ENCODE results near the gene ACTG1.
A peak's percentile ranks its signal among the peaks of the same experiment; 100 is the strongest.

ACTG1 gene

DNA sequence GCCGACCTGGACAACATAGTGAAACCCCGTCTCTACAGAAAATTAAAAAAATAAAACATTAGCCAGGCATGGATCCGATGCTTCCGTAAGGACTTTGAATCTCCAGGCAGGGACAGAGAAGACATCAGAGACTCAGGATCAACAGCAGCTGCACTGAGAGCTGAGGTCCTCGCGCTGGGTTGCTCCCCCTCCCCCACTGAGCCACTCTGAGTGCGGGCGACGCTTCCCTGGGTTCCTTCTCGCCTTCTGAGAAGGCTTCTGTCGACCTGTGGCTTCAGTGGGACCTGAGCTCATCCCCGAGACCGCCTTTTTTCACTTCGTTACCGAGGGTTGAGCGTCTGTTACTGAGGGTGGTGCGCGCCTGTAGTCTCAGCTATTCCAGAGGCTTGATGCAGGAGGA is 20.4 kb downstream of the ACTG1 start:
- Mint-ChIP-seq H3K4me3 (no peak overlapping the region), H3K27ac (no peak overlapping the region), H3K27me3 (peaks cover 19% of the 10 kb centered on the region), H3K9me3 (no peaks in the 10 kb centered on the region), H3K4me1 (peaks cover 8% of the 10 kb centered on the region), H3K36me3 (no peaks in the 10 kb centered on the region)
- no peak for DNase-seq (ENCODE audit: low spot score in 2 of 2)
- no peak for ATAC-seq (ENCODE audit: low read depth)

DNA sequence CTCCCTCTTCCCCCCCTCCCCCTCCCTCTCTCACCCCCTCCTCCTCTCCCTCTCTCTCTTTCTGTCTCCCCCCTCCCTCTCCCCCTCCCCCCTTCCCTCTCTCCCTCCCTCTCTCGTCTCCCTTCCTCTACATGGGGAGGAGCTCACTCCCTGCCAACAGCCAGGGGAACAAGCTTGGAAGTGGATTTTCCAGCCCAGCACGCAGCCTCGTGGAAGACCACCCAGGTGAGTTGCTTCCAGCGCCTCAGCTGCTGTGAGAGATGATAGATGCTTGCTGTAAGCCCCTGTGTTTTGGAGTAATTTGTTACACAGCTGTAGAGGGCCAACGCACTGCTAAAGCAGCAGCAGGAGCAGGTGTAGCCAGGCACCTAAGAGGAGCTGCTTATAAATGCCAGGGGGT is 20.8 kb downstream of the ACTG1 start:
- ATAC-seq (ENCODE audit: low read depth) = no peak
- no peak for DNase-seq (ENCODE audit: low spot score in 2 of 2)
- Mint-ChIP-seq H3K4me1 (peaks cover 8% of the 10 kb centered on the region), H3K9me3 (no peaks in the 10 kb centered on the region), H3K4me3 (no peak overlapping the region), H3K27ac (no peak overlapping the region), H3K27me3 (peaks cover 19% of the 10 kb centered on the region), H3K36me3 (no peaks in the 10 kb centered on the region)

DNA sequence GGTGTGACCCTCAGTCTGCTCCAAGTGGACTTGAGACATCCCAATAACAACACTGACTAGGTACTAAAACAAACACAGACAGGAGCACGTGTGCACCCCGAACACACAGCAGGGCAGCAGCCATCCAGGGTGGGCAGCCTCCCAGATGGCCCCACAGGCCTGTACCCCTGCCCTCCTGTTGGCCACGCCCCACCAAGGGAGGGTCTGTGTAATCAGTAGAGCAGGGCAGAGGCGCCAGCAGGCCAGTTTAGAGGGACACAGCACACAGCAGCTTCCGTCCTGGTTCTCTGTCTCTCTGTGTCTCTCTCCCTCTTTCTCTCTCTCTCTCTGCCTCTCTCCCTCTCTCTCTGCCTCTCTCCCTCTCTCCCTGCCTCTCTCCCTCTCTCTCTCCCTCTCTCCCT is 21.4 kb downstream of the ACTG1 start:
- Mint-ChIP-seq H3K4me3 (no peak overlapping the region), H3K27ac (no peak overlapping the region), H3K4me1 (peaks cover 8% of the 10 kb centered on the region), H3K36me3 (no peaks in the 10 kb centered on the region), H3K9me3 (no peaks in the 10 kb centered on the region), H3K27me3 (peaks cover 19% of the 10 kb centered on the region)
- DNase-seq (ENCODE audit: low spot score in 2 of 2) (no peak), ATAC-seq (ENCODE audit: low read depth) (no peak)

DNA sequence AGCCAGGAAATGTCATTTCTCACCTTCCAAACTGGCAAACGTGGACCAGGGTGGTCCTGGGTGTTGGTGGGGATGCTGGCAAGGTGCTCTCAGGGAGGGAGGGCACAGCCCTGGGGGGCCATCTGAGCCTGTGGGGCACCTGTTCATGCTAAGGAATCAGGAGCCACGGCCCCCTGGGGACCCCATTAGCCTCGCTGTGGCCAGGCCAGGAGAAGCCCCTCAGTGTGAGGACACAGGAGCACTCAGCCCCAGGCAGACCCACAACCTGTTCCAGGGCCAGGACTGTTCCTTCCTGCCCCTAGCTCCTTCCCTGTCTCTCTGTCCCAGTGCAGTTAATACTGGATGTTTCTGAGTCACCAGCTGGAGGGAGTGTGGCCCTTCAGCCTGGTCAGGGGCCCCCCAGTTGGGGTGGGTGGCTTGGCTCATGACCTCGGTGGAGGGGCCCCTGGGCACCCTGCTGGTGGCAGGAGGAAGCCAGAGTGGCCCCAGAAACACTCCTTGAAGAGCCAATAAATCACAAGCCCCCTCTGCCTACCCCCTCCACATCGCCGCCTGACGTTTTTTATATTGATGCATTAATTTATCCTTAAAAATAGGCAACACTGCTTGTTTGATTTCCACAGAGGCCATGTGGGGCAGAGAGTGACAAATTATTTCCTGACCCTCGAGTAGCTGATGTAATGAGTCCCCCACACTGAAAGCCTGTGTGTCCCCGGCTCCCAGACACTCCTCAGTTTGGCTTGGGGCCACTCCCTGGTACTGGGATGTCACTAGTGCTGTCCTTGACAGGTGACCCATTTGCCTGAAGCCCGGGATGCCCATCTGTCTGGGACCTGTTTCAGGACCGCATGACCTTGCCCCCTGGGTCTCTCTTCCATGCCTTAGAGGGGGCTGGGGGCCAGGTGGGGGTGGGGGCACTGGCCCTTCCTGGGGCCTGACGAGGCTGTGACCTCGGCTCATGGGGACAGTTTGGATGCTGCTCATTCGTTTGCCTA is 22.3 kb downstream of the ACTG1 start:
- H3K36me3 Mint-ChIP-seq = no peaks in the 10 kb centered on the region
- H3K27ac Mint-ChIP-seq = no peak overlapping the region
- no peak overlapping the region for H3K4me3 Mint-ChIP-seq
- no peaks in the 10 kb centered on the region for H3K9me3 Mint-ChIP-seq
- peaks cover 8% of the 10 kb centered on the region for H3K4me1 Mint-ChIP-seq
- ATAC-seq (ENCODE audit: low read depth) (no peak), DNase-seq (ENCODE audit: low spot score in 2 of 2) (no peak)
- H3K27me3 Mint-ChIP-seq = peaks cover 23% of the 10 kb centered on the region

DNA sequence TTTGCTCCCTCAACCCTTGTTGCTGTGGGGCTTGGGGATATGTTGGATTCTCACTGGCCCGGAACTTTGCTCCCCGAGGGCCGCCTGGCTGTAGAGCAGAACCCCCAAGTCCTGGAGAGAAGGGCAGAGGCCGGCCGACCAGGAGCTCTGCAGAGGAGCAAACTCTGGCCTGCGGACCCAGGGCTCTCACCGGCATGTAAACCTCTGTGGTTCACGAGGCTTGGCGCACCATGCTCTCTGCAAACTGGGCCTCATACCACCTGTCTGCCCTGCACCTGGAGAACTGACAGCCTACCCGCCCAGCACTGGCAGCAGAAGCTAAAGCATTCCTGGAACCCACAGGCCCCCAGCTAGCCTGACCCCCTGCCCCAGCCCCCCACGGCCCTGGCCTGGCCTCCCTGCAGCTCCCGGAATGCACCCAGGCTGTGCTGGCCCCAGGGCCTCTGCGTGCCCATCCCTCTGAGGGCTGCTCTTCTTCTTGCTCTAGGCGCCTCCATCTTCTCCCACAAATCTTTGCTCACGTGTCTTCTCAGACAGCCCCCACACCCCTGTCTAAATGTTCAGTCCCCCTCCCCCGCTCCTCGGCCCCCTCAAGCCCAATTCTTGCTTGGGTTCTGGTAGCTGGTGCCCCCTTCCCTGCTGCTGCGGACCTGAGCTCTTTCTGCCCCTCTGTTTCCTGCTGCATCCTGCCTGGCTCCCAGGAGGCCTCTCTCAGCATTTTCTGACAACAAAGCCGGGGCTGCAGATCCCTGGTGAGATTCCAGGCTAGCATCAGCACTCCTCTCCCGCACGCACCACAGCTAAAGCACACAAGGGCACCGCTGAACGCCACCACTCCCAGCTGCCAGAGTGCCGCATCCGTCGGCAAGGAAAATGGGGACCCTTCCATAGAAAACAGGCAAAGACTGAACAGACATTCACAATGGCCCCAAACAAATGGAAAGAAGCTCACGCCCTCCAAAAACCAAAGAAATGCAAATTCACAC is 23.3 kb downstream of the ACTG1 start:
- Mint-ChIP-seq H3K27ac (no peak overlapping the region), H3K9me3 (no peaks in the 10 kb centered on the region), H3K36me3 (no peaks in the 10 kb centered on the region), H3K4me3 (peak overlapping the region; percentile 37), H3K27me3 (peaks cover 16% of the 10 kb centered on the region), H3K4me1 (peaks cover 4% of the 10 kb centered on the region)
- no peak for DNase-seq (ENCODE audit: low spot score in 2 of 2)
- ATAC-seq (ENCODE audit: low read depth) = no peak

DNA sequence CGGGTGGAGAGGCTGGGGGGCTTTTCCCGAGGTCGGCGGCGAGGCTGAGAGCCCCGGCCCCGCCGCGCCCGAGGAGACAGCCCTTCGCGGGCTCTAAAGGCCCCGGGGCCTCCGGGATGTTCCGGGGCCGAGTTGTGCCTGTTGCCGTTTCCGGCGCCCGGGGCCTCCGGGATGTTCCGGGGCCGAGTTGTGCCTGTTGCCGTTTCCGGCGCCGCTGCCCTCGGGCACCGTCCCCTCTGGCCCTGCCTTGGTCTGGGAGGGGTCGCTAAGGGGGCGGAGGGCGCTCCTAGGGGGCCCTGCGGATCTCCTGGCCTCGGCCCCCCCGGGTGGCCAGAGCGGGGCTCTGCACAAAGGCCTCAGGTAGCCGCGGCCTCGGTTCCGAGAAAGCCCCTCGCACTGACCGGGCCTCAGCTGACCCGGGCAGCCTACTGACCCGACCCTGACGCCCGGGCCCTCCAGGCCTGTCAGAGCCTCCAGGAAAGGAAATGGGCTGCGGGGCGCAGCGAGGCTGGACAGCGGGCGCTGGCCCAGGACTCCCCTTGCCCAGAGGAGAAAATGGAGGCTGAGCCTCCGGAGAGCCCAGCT is 24.2 kb downstream of the ACTG1 start:
- Mint-ChIP-seq H3K36me3 (no peaks in the 10 kb centered on the region), H3K4me1 (peaks cover 4% of the 10 kb centered on the region), H3K27me3 (peaks cover 15% of the 10 kb centered on the region), H3K27ac (no peak overlapping the region), H3K4me3 (peak overlapping the region; percentile 2), H3K9me3 (no peaks in the 10 kb centered on the region)
- no peak for ATAC-seq (ENCODE audit: low read depth)
- no peak for DNase-seq (ENCODE audit: low spot score in 2 of 2)

DNA sequence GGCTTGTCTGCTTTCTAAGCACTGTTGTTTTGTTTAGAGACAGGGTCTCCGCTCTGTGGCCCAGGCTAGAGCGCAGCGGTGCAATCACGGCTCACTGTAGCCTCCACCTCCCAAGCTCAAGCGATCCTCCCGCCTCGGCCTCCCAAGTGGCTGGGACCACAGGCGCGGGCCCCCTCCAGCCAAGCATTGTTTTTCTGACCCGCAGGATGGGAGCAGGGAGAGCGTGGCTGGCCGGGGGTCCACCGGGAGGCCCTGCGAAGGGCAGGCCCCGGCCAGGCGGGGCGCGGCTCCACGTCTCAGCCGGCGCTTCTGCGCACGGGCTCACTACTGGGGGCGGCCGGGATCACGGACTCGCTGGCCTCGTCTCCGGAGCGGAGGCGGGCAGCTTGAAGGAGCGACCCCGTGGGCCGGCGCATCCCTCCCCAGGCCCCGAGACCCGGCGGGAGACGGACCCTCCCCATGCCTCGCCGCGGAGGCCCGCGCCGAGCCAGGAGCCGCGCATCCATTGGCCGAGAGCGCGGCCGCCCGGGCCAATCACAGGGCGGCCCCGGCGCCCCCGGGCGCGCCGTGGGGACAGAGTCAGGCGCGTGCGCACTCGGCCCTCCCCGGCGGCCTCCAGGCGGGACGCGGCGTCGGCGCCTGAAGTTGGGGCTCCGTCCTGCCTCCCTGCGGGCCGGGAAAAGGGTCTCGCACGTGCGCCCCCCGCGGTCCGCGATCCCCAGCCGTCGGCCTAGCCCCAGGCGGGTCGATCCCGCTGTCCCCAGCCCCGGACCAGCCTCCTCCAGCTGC is 24.9 kb downstream of the ACTG1 start:
- Mint-ChIP-seq H3K4me3 (peak overlapping the region; percentile 47), H3K36me3 (no peaks in the 10 kb centered on the region), H3K9me3 (no peaks in the 10 kb centered on the region), H3K27me3 (peaks cover 12% of the 10 kb centered on the region), H3K27ac (no peak overlapping the region), H3K4me1 (peaks cover 9% of the 10 kb centered on the region)
- ATAC-seq (ENCODE audit: low read depth) = peak; percentile 41
- DNase-seq (ENCODE audit: low spot score in 2 of 2) = peak in 1 of 2 donors; percentile 62

DNA sequence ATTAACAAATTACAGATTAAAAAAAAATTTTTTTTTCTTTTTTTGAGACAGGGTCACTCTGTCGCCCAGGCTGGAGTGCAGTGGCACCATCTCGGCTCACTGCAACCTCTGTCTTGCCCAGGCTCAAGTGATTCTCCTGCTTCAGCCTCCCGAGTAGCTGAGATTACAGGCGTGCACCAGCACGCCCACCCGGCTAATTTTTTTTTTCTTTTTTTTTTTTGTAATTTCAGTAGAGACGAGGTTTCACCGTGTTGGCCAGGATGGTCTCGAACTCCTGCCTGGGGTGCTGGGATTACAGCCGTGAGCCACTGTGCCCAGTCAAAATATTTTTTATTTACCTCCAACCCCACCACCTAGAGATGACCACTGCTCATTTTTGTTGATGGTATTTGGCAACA is 25.5 kb downstream of the ACTG1 start:
- no peak overlapping the region for H3K4me3 Mint-ChIP-seq
- ATAC-seq (ENCODE audit: low read depth) = no peak
- H3K27me3 Mint-ChIP-seq = peaks cover 9% of the 10 kb centered on the region
- H3K9me3 Mint-ChIP-seq = no peaks in the 10 kb centered on the region
- H3K4me1 Mint-ChIP-seq = peaks cover 10% of the 10 kb centered on the region
- DNase-seq (ENCODE audit: low spot score in 2 of 2) = no peak
- no peak overlapping the region for H3K27ac Mint-ChIP-seq
- H3K36me3 Mint-ChIP-seq = no peaks in the 10 kb centered on the region

DNA sequence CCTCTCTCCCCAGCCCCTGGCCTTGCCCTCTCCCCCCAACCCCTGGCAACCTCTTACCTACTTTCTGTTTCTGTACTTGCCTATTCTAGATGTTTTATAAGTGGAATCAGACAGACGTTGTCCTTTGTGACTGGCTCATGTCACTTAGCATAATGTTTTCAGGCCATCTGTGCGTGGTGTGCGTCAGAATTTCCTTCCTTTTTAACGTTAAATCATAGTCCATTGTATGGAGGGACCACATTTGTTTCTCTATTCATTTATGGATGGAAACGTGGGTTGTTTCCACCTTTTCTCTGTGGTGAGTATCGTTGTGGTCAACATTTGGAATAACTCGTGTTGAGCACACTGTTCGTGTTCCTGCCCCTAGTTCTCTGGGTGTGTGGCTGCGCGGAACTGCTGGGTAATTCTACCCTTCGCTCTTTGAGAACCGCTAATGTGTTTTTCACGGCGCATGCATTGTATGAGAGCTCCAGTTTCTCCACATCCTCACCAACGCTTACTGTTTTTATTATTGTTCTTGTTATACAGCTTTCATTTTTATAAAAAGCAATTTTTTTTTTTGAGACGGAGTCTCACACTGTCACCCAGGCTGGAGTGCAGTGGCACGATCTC is 26.3 kb downstream of the ACTG1 start:
- no peak for DNase-seq (ENCODE audit: low spot score in 2 of 2)
- no peak for ATAC-seq (ENCODE audit: low read depth)
- H3K27me3 Mint-ChIP-seq = peaks cover 13% of the 10 kb centered on the region
- no peak overlapping the region for H3K27ac Mint-ChIP-seq
- H3K4me3 Mint-ChIP-seq = no peak overlapping the region
- no peaks in the 10 kb centered on the region for H3K36me3 Mint-ChIP-seq
- H3K4me1 Mint-ChIP-seq = peaks cover 13% of the 10 kb centered on the region
- no peaks in the 10 kb centered on the region for H3K9me3 Mint-ChIP-seq

DNA sequence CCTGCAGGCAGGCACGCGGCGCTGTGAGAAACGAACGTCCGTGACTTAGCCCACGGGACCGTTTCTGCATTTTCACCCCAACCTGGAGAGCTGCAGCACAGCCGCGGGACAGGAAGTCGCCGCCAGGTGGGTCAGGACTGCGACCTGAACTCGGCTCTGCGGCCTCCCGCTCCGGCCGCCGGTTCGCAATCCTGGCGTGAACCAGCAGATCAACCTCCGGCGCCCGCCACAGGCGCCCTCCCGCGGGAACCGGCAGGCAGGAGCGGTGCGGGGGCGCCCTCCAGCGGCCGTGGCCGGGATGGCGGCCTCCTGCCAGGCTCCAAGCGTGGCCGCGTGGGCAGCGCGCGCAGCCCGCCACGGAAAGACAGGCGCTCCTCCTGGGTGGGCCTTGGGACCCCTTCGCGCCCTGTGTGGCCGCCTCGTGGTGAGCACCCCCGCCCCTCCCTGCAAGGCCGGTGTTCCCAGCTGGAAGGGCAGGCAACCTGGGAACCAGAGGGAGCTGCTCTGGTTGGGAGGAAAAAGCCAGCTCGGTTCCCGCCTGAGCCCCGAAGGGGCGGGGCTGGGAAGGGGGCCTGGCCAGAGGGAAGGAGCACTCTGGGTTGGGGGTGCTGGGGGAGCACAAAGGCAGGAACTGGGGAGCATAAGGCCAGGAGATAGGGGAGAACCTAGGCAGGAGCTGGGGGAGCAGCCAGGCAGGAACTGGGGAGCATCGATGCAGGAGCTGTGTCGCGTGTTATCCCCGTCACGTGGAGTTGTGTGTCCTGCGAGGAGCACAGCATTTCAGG is 28.2 kb downstream of the ACTG1 start:
- no peak overlapping the region for H3K27ac Mint-ChIP-seq
- no peaks in the 10 kb centered on the region for H3K9me3 Mint-ChIP-seq
- ATAC-seq (ENCODE audit: low read depth) (peak; percentile 75), DNase-seq (ENCODE audit: low spot score in 2 of 2) (peak; percentile 93 to 97)
- peaks cover 19% of the 10 kb centered on the region for H3K27me3 Mint-ChIP-seq
- peak overlapping the region; percentile 37 for H3K4me3 Mint-ChIP-seq
- H3K36me3 Mint-ChIP-seq = no peaks in the 10 kb centered on the region
- peaks cover 10% of the 10 kb centered on the region for H3K4me1 Mint-ChIP-seq

DNA sequence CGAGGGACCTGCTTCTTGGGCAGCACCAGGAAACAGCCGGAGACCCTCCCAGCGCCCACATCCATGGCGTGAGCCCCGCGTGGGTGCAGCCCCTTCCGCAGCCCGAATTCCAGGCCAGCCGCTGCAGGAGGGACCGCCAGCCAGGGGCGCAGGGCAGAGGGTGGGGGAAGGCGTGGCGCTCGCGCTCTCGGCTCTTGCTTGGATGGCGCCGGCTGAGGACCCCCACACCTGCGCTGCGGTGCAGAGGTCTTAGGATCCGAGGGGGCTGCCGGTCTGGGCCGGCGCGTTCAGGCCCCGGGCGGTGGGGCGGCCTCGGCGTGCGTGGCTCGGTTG is 28.8 kb downstream of the ACTG1 start:
- Mint-ChIP-seq H3K9me3 (no peaks in the 10 kb centered on the region), H3K4me1 (peaks cover 9% of the 10 kb centered on the region), H3K27ac (no peak overlapping the region), H3K27me3 (peaks cover 19% of the 10 kb centered on the region), H3K36me3 (no peaks in the 10 kb centered on the region), H3K4me3 (peak overlapping the region; percentile 37)
- DNase-seq (ENCODE audit: low spot score in 2 of 2) = no peak
- peak; percentile 0 for ATAC-seq (ENCODE audit: low read depth)

DNA sequence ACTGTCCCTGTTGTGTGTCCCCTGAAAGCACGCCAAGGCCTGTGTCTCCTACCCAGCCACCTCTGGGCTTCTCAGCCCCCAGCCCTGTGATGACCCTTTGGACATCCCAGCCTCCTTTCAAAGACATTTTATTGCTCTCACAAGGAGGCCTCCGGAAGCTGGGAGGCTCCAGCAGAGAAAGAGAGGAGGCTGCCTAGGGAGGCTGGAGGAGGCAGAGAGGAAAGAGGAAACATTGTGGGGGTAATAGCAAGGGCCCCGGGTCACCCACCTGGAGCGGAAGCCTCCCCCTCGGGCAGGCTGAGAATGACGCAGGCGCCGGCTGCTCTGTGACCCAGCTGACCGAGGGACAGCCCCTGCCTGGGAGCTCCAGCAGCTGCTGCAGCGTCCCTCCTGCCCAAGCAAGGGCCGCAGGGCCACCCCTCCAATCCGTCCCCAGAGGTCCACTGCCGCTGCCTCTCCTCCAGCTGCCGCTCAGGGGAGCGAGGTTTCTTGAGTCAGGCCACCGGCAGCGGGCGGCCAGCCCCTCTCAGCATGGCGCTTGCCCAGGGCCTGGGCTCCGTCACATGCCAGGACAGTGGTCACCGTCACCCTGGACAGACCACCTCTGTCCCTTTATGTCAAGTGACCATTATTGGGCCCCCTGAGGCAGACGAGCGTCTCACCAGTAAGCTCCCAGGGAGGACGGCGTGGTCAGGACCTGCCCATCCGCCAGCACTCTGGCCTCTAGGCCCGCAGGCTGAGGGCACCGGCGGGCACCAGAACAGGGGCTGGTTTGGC is 29.3 kb downstream of the ACTG1 start:
- H3K27ac Mint-ChIP-seq = peak overlapping the region; percentile 83
- peak; percentile 69 for ATAC-seq (ENCODE audit: low read depth)
- peak; percentile 66 to 67 for DNase-seq (ENCODE audit: low spot score in 2 of 2)
- H3K27me3 Mint-ChIP-seq = peaks cover 19% of the 10 kb centered on the region
- no peaks in the 10 kb centered on the region for H3K36me3 Mint-ChIP-seq
- peak overlapping the region; percentile 34 for H3K4me3 Mint-ChIP-seq
- no peaks in the 10 kb centered on the region for H3K9me3 Mint-ChIP-seq
- H3K4me1 Mint-ChIP-seq = peaks cover 9% of the 10 kb centered on the region
